ENCODE results near the gene SATB1.

DNA sequence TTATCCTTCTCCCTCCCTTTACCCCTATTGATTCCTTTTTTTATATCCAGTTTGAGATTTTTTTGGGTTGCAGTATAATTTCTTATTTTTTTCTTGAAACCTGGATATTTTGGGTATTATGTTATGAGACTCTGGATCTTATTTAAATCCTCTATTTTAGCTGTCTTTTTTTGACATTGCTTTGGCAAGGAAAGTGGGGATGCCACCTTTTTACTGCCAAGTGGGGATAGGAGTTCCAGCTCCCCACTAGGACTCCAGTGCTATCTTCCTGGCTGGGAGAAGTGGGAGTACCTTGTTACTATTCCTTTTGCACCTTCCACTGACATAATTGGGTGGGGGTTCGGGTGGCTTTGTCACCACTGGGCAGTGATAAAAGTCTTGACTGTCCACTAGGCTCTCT lies 87.9 kb downstream of the SATB1 start:
- TF ChIP-seq, protein P1, sequence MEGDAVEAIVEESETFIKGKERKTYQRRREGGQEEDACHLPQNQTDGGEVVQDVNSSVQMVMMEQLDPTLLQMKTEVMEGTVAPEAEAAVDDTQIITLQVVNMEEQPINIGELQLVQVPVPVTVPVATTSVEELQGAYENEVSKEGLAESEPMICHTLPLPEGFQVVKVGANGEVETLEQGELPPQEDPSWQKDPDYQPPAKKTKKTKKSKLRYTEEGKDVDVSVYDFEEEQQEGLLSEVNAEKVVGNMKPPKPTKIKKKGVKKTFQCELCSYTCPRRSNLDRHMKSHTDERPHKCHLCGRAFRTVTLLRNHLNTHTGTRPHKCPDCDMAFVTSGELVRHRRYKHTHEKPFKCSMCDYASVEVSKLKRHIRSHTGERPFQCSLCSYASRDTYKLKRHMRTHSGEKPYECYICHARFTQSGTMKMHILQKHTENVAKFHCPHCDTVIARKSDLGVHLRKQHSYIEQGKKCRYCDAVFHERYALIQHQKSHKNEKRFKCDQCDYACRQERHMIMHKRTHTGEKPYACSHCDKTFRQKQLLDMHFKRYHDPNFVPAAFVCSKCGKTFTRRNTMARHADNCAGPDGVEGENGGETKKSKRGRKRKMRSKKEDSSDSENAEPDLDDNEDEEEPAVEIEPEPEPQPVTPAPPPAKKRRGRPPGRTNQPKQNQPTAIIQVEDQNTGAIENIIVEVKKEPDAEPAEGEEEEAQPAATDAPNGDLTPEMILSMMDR (IDR thresholded peaks at IDR 0.05): no peak
- TF ChIP-seq POLR2AphosphoS5 (IDR thresholded peaks at IDR 0.05): no peak
- no peak for TF ChIP-seq POLR2A (IDR thresholded peaks at IDR 0.05)
- TF ChIP-seq EP300 (IDR thresholded peaks at IDR 0.05): no peak
